Body of pancreas (tissue), 4 donors: ENCODE results near the gene UPK3A.

Experiments used
- CTCF ChIP-seq, 7 experiments: fragments of 450-650 bp in 4 of 7; fragments of 200-600 bp in 3 of 7; sonication (generic) in 3 of 7; IDR thresholded peaks; one replicate each; pipeline ENCODE4 v1.5.1; 2016 to 2019; ENCODE audit warnings: antibody characterized with exemption in 7 of 7
- POLR2A ChIP-seq, 3 donors: fragments of 450-650 bp; IDR thresholded peaks; one replicate each; pipeline ENCODE4 v1.6.1; 2016; ENCODE audit warnings: antibody characterized with exemption in 3 of 3, mild to moderate bottlenecking in 2 of 3

DNA sequence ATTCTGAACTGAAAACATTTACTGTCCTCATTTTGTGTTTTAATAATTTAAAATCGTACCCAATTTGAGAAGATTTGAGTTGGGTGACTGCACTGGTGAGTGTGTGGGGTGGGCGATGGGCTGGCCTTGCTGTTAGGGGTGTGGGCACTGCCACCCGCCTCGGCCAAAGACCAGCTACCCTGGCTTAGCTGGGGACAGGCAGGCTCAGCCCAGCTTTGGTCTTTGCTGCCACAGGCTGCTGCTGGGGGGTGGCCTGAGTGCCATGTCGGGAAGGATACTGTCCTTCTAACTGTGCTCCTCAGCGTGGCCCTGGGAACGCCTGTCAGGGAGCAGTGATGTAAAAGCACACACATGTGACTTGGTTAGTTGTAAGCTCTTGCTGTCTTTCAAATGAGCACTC, 47.3 kb downstream of the UPK3A start:
- no peak for TF ChIP-seq CTCF (IDR thresholded peaks at IDR 0.05)
- TF ChIP-seq POLR2A (IDR thresholded peaks at IDR 0.05), result no peak
